Measurements from ENCODE around the gene GRM6. TPM values are rescaled to one million over a fixed set of nuclear protein-coding genes. Genes with fewer than 3 reads are reported as not detected.

GRM6 gene
- total and polyA plus RNA-seq, 11 donors: 0.04 TPM; not detected in 10

DNA sequence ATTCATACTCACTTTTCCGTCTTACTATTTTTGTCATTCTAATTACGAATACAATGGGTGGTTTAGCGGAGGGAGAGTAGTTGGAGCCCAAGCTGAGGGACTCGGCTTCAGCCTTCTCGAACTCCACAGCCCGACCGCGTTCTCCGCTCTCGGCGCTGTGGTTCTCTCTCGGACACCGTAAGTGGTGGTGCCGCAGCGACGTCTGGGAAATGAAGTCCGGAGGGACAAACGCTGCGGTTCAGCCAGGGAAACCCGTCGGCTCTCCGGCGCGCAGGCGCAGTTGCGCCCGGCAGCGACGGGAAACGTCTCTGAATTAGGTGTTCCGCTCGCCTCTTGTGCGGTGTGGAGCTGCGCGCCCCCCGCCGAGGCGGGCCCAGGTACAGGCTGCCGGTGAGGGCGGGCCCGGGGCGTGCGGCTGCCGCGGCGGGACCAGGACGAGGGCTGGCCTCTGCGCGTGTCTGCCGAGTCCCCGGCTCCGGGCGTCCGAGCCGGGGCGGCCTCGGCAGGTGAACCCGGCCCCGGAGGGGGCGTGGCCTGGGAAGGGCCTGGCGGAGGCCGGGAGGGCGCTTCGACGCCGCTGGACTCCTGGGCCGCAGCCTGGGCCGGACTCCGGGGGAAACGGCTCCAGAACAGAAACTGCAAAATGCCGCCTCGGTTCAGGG is 28.5 kb upstream of the GRM6 start, which contains the start of gene ZNF879:
Gene ZNF879, plus strand, starts transcription at position 277 of the 662 bp plus-strand sequence. CDS start 1,201 bp downstream, outside the sequence.
- Histone ChIP-seq H3K4me3 (peak within 1 kb of the TSS; percentile 38 to 99 (median 79)), H3K36me3 (peaks cover 3 to 34% (median 27%) of the 10 kb centered on the region in 9 donors), H3K27me3 (no peaks in the 10 kb centered on the region), H3K4me1 (peaks cover 0 to 18% (median 10%) of the 10 kb centered on the region in 12 donors), H3K9me3 (peaks cover 0 to 30% (median 21%) of the 10 kb centered on the region in 12 donors), H3K27ac (peak within 1 kb of the TSS; percentile 53 to 96 (median 87))
- TF ChIP-seq POLR2A (IDR thresholded peaks at IDR 0.05): peak in 1 of 2 donors; percentile 59
- TF ChIP-seq, protein P1, sequence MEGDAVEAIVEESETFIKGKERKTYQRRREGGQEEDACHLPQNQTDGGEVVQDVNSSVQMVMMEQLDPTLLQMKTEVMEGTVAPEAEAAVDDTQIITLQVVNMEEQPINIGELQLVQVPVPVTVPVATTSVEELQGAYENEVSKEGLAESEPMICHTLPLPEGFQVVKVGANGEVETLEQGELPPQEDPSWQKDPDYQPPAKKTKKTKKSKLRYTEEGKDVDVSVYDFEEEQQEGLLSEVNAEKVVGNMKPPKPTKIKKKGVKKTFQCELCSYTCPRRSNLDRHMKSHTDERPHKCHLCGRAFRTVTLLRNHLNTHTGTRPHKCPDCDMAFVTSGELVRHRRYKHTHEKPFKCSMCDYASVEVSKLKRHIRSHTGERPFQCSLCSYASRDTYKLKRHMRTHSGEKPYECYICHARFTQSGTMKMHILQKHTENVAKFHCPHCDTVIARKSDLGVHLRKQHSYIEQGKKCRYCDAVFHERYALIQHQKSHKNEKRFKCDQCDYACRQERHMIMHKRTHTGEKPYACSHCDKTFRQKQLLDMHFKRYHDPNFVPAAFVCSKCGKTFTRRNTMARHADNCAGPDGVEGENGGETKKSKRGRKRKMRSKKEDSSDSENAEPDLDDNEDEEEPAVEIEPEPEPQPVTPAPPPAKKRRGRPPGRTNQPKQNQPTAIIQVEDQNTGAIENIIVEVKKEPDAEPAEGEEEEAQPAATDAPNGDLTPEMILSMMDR (IDR thresholded peaks at IDR 0.05): no peak
- DNase-seq: peak; percentile 95 to 97 (median 96)
- ATAC-seq: peak; percentile 95 to 99 (median 99)
- WGBS, 4 donors: 0 to 1% (median 0%) methylated on average over 47 to 72 of the region's 72 CpGs
- intact Hi-C loops (cut with DNase I): loop anchor here in 5 of 10 donors (1.0 to 10.0 kb wide), 8 partner anchors 37 to 396 kb away; partner anchors contain the start of genes ZNF454 (in 5 of the 5), ZNF354C (in 2 of the 5), CLK4 (in 1 of the 5) and ZNF354A (in 1 of the 5)

DNA sequence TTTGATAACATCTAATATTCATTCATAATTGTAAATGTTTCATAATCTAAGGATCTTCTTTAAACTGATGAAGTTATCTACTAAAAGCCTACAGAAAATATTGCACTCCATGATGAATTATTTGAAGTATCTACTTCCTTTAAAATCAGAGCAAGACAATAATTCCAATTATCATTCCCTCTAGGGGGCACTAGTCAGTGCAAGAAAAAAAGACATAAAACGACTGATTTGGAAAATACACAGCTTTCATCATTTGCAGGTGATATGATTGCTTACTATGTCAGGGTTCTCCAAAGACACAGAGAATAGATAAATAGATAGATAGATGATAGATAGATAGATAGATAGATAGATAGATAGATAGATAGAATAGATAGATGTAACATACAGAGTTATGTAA is 13.5 kb upstream of the GRM6 start:
- WGBS, 4 donors: 24 to 27% (median 26%) methylated on average over 1 of the region's 1 CpG
- Histone ChIP-seq H3K27ac (no peak overlapping the region), H3K4me3 (no peak overlapping the region), H3K4me1 (no peaks in the 10 kb centered on the region), H3K36me3 (no peaks in the 10 kb centered on the region), H3K27me3 (no peaks in the 10 kb centered on the region), H3K9me3 (peaks cover 0 to 48% (median 18%) of the 10 kb centered on the region in 12 donors)
- ATAC-seq: no peak
- intact Hi-C loops (cut with DNase I): no loop called here
- TF ChIP-seq, protein P1 (IDR thresholded peaks at IDR 0.05): peak in 2 of 12 donors; percentile 12 to 13
- TF ChIP-seq POLR2A (IDR thresholded peaks at IDR 0.05): no peak
- DNase-seq: no peak

DNA sequence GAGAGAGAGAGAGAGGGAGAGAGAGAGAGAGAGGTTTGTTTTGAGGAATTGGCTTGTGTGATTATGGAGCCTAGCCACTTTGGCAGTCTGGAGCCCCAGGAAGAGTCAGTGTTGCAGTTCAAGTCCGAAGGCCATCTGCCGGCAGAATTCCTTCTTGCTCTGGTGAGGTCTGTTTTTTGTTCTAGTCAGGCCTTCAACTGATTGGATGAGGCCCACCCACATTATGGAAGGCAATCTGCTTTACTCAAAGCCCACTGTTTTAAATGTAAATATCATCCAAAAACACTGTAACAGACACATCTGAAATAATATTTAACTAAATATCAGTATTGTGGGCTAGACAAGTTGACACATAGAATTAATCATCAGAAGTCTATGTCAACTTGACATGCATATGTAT is 11.4 kb upstream of the GRM6 start:
- no peak overlapping the region for H3K4me3 ChIP-seq
- TF ChIP-seq, protein P1 (IDR thresholded peaks at IDR 0.05): no peak
- TF ChIP-seq POLR2A (IDR thresholded peaks at IDR 0.05): no peak
- intact Hi-C loops (cut with DNase I): no loop called here
- H3K36me3 ChIP-seq: no peaks in the 10 kb centered on the region
- no peak overlapping the region for H3K27ac ChIP-seq
- ATAC-seq: no peak
- H3K4me1 ChIP-seq: no peaks in the 10 kb centered on the region
- WGBS, 4 donors: 72 to 80% (median 77%) methylated on average over 2 of the region's 2 CpGs
- peaks cover 0 to 35% (median 10%) of the 10 kb centered on the region in 12 donors for H3K9me3 ChIP-seq
- no peak for DNase-seq
- no peaks in the 10 kb centered on the region for H3K27me3 ChIP-seq

DNA sequence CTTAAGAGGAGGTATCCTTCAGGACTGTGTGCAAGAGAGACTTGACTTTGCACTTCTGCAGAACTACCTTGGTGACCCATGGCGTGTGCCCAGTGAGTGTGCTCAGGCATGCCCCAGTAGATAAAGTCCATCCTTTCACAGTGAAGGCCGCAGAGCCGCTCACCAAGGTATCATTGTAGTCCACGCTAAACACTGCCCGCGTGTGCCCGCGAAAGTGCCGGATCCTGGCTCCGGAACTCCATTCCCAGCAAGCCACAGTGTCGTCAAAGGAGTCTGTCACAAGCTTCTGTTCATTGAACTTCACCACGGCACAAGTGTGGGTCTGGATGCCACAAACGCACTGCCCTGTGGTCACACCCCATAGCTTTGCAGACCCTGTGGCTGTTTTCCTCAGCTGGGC is 3.3 kb upstream of the GRM6 start:
- Histone ChIP-seq H3K27ac (no peak overlapping the region), H3K36me3 (no peaks in the 10 kb centered on the region), H3K4me1 (peaks cover 0 to 10% (median 0%) of the 10 kb centered on the region in 12 donors), H3K4me3 (no peak overlapping the region), H3K9me3 (peaks cover 0 to 4% (median 0%) of the 10 kb centered on the region in 12 donors), H3K27me3 (peaks cover 3 to 37% (median 21%) of the 10 kb centered on the region in 9 donors)
- WGBS, 4 donors: 92 to 94% (median 93%) methylated on average over 12 to 13 of the region's 13 CpGs
- ATAC-seq: no peak
- intact Hi-C loops (cut with DNase I): no loop called here
- no peak for DNase-seq
- TF ChIP-seq POLR2A (IDR thresholded peaks at IDR 0.05): no peak
- TF ChIP-seq, protein P1 (IDR thresholded peaks at IDR 0.05): no peak
